ENCODE measurements around the gene RAPGEF4. TPM values are rescaled to one million over a fixed set of nuclear protein-coding genes. Genes with fewer than 3 reads are reported as not detected.

The RAPGEF4 gene
- total and polyA plus RNA-seq, 2 of the 13 experiments (the other 11 are each of a cell fraction or from before 2014, with no cell fraction given) = 0.78 to 0.91 TPM

DNA sequence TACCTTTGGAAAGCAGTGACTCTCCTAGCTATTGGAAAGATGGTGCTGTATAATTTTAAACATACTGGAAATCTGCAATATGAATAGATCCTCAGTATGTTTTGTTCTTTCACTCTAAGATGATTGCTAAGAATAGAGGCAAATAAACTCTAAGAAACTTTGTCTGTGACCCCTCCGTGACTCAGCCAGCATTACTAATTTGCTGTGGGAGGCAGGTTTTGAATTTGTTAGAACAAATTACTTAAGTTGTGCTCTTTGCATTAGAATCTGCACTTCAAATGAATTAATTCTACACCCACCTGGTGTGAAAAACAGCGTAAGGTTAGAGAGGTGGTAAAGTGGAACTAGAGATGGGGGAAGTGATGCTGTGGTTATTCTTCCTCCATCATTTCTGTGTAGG is 142.2 kb downstream of the RAPGEF4 start:
- Histone ChIP-seq H3K4me3 (replicated peaks in 1 of 3; ENCODE audit: insufficient read depth in 1 of 3, low read depth in 2 of 3, low read length in 3 of 3) (no peak overlapping the region), H3K4me2 (ENCODE audit: low read depth, low read length) (no peak overlapping the region), H3K9me3 (ENCODE audit: low read length) (no peaks in the 10 kb centered on the region), H4K20me1 (ENCODE audit: insufficient read depth, low read length) (no peaks in the 10 kb centered on the region), H3K9ac (ENCODE audit: insufficient read depth, low read depth, low read length) (no peak overlapping the region), H3K79me2 (ENCODE audit: insufficient read depth, low read length) (no peaks in the 10 kb centered on the region), H3K4me1 (ENCODE audit: insufficient read depth, low read length) (no peaks in the 10 kb centered on the region), H3K36me3 (replicated peaks in 1 of 2; ENCODE audit: control insufficient read depth in 1 of 2, insufficient read depth in 2 of 2, low read length in 2 of 2) (no peaks in the 10 kb centered on the region), H3K27me3 (ENCODE audit: control insufficient read depth in 1 of 2, insufficient read depth in 2 of 2, low read length in 2 of 2) (no peaks in the 10 kb centered on the region), H3K27ac (ENCODE audit: extremely low read length, insufficient read depth, low read length) (no peak overlapping the region), H2AFZ (ENCODE audit: low read length) (no peak overlapping the region)
- ATAC-seq = no peak
- no peak for FAIRE-seq
- WGBS (ENCODE audit: low lambda C conversion rate) = 24% methylated on average over 2 of the region's 2 CpGs
- ChIA-PET POLR2A (no interaction called here), CTCF (ENCODE audit: low intra/inter-chr PET ratio, low total read pairs) (no interaction called here)
- intact Hi-C loops (cut with micrococcal nuclease; ENCODE audit: unreplicated experiment) = no loop called here
- BruUV-seq (replicated peaks) = no TSS peak
- no peak for DNase-seq (ENCODE audit: low spot score)
- in situ Hi-C loops (cut with HindIII; ENCODE audit: extremely low pct_ligation_motif_present, low pct_unique_long_range_greater_than_20kb) = no loop called here
- TF ChIP-seq MIER2 (CRISPR knock-in tag; IDR thresholded peaks at IDR 0.05) (no peak), SIN3A (IDR thresholded peaks at IDR 0.05; ENCODE audit: borderline replicate concordance, low read depth, low read length) (no peak), REXO4 (CRISPR knock-in tag; IDR thresholded peaks at IDR 0.05; ENCODE audit: borderline replicate concordance) (no peak), KAT8 (CRISPR knock-in tag; IDR thresholded peaks at IDR 0.05) (no peak), KLF16 (CRISPR knock-in tag; IDR thresholded peaks at IDR 0.05) (no peak), PHF5A (CRISPR knock-in tag; IDR thresholded peaks at IDR 0.05; ENCODE audit: low read depth, unreplicated experiment) (no peak), TSC22D2 (CRISPR knock-in tag; IDR thresholded peaks at IDR 0.05; ENCODE audit: borderline replicate concordance) (no peak), ELF1 (CRISPR knock-in tag; IDR thresholded peaks at IDR 0.05) (no peak), SUZ12 (IDR thresholded peaks at IDR 0.05; ENCODE audit: low read depth, low read length) (no peak), SOX13 (IDR thresholded peaks at IDR 0.05) (no peak), SOX13 (CRISPR knock-in tag; conservative IDR thresholded peaks at IDR 0.05 in 1 of 2, IDR thresholded peaks at IDR 0.05 in 1 of 2) (no peak), AHR (CRISPR knock-in tag; IDR thresholded peaks at IDR 0.05) (no peak)
- TF ChIP-seq, protein P1, sequence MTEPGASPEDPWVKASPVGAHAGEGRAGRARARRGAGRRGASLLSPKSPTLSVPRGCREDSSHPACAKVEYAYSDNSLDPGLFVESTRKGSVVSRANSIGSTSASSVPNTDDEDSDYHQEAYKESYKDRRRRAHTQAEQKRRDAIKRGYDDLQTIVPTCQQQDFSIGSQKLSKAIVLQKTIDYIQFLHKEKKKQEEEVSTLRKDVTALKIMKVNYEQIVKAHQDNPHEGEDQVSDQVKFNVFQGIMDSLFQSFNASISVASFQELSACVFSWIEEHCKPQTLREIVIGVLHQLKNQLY (CRISPR knock-in tag; IDR thresholded peaks at IDR 0.05) = no peak
- TF ChIP-seq, protein P2, sequence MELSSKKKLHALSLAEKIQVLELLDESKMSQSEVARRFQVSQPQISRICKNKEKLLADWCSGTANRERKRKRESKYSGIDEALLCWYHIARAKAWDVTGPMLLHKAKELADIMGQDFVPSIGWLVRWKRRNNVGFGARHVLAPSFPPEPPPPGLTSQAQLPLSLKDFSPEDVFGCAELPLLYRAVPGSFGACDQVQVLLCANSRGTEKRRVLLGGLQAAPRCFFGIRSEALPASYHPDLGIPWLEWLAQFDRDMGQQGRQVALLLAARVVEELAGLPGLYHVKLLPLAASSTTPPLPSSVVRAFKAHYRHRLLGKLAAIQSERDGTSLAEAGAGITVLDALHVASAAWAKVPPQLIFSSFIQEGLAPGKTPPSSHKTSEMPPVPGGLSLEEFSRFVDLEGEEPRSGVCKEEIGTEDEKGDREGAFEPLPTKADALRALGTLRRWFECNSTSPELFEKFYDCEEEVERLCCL (CRISPR knock-in tag; IDR thresholded peaks at IDR 0.05; ENCODE audit: borderline replicate concordance) = no peak
- TF ChIP-seq, protein P3, sequence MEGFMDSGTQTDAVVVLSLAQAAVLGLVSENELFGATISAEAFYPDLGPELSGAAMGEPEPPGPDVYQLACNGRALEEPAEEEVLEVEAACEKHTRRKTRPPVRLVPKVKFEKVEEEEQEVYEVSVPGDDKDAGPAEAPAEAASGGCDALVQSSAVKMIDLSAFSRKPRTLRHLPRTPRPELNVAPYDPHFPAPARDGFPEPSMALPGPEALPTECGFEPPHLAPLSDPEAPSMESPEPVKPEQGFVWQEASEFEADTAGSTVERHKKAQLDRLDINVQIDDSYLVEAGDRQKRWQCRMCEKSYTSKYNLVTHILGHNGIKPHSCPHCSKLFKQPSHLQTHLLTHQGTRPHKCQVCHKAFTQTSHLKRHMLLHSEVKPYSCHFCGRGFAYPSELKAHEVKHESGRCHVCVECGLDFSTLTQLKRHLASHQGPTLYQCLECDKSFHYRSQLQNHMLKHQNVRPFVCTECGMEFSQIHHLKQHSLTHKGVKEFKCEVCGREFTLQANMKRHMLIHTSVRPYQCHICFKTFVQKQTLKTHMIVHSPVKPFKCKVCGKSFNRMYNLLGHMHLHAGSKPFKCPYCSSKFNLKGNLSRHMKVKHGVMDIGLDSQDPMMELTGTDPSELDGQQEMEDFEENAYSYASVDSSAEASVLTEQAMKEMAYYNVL (CRISPR knock-in tag; IDR thresholded peaks at IDR 0.05; ENCODE audit: borderline replicate concordance) = no peak
- TF ChIP-seq, protein P4, sequence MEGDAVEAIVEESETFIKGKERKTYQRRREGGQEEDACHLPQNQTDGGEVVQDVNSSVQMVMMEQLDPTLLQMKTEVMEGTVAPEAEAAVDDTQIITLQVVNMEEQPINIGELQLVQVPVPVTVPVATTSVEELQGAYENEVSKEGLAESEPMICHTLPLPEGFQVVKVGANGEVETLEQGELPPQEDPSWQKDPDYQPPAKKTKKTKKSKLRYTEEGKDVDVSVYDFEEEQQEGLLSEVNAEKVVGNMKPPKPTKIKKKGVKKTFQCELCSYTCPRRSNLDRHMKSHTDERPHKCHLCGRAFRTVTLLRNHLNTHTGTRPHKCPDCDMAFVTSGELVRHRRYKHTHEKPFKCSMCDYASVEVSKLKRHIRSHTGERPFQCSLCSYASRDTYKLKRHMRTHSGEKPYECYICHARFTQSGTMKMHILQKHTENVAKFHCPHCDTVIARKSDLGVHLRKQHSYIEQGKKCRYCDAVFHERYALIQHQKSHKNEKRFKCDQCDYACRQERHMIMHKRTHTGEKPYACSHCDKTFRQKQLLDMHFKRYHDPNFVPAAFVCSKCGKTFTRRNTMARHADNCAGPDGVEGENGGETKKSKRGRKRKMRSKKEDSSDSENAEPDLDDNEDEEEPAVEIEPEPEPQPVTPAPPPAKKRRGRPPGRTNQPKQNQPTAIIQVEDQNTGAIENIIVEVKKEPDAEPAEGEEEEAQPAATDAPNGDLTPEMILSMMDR (CRISPR knock-in tag; IDR thresholded peaks at IDR 0.05) = no peak
- TF ChIP-seq, protein P5, sequence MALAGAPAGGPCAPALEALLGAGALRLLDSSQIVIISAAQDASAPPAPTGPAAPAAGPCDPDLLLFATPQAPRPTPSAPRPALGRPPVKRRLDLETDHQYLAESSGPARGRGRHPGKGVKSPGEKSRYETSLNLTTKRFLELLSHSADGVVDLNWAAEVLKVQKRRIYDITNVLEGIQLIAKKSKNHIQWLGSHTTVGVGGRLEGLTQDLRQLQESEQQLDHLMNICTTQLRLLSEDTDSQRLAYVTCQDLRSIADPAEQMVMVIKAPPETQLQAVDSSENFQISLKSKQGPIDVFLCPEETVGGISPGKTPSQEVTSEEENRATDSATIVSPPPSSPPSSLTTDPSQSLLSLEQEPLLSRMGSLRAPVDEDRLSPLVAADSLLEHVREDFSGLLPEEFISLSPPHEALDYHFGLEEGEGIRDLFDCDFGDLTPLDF (CRISPR knock-in tag; IDR thresholded peaks at IDR 0.05) = no peak

All from HepG2 (cell line).